ENCODE data around the gene RASL12. TPM values are rescaled to one million over a fixed set of nuclear protein-coding genes. Genes with fewer than 3 reads are reported as not detected.
"Not testable (repeated sequence)": the region's sequence is repeated elsewhere in the genome, so short reads cannot be mapped to it uniquely, and the experiment has no call there.

The RASL12 gene
- total RNA-seq, 4 donors from 2014 or later: 2.8 to 32.4 (median 8.9) TPM

DNA sequence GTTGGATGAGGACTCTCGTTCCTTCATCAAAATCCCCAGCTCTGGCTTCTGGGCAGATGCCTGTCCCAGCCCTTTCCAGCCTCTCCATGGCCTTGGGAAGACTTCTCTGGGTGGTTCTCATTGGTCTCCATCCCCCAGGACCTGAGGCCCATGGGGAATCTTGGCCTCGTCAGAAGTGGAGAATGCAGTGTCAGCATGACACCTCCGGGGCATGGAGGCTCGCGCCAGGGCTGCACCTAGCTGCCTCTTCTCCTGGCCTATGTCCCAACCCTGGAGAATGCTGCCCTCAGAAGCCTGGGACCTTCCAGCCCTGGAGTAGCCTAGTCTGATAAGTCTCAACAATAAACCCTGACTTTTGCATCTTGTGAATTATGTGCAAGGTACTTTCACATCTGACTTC is 11.8 kb upstream of the RASL12 start:
- Histone ChIP-seq H3K9me3 (no peaks in the 10 kb centered on the region), H3K27ac (no peak overlapping the region), H3K36me3 (no peaks in the 10 kb centered on the region), H3K4me3 (no peak overlapping the region), H3K27me3 (peaks cover 0 to 28% (median 0%) of the 10 kb centered on the region in 4 donors), H3K4me1 (peaks cover 10 to 51% (median 12%) of the 10 kb centered on the region in 3 donors)
- intact Hi-C loops (cut with DNase I): no loop called here
- DNase-seq: no peak
- TF ChIP-seq CTCF (IDR thresholded peaks at IDR 0.05) (no peak), POLR2A (IDR thresholded peaks at IDR 0.05) (no peak)
- WGBS, 2 donors: 68% methylated on average over 3 of the region's 5 CpGs; no CpG with 5 or more reads in 1 of the 2 donors

DNA sequence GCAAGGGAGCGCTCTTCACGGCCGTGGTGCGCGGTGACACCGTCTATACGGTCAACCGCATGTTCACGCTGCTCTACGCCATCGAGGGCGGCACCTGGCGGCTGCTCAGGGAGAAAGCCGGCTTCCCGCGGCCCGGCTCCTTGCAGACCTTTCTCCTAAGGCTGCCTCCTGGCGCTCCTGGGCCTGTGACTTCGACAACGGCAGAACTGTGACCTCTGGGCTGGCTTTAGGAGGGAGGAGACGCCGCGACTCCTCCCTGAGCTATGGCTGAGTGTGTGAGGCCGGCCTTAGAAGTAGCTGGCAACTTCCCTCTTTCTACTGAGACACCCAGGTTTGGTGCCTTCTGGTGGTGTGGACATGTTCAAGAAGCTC is 10.2 kb upstream of the RASL12 start:
- peaks cover 4 to 42% (median 7%) of the 10 kb centered on the region in 3 donors for H3K4me1 ChIP-seq
- H3K36me3 ChIP-seq: no peaks in the 10 kb centered on the region
- no peak overlapping the region for H3K27ac ChIP-seq
- TF ChIP-seq POLR2A (IDR thresholded peaks at IDR 0.05) (no peak), CTCF (IDR thresholded peaks at IDR 0.05) (peak; percentile 23 to 65 (median 50))
- intact Hi-C loops (cut with DNase I): no loop called here
- H3K9me3 ChIP-seq: no peaks in the 10 kb centered on the region
- WGBS, 2 donors: 24 to 26% methylated on average over 3 to 17 of the region's 24 CpGs
- no peak for DNase-seq
- H3K27me3 ChIP-seq: peaks cover 0 to 19% (median 0%) of the 10 kb centered on the region in 4 donors
- peak overlapping the region in 1 of 4 donors; percentile 28 for H3K4me3 ChIP-seq

DNA sequence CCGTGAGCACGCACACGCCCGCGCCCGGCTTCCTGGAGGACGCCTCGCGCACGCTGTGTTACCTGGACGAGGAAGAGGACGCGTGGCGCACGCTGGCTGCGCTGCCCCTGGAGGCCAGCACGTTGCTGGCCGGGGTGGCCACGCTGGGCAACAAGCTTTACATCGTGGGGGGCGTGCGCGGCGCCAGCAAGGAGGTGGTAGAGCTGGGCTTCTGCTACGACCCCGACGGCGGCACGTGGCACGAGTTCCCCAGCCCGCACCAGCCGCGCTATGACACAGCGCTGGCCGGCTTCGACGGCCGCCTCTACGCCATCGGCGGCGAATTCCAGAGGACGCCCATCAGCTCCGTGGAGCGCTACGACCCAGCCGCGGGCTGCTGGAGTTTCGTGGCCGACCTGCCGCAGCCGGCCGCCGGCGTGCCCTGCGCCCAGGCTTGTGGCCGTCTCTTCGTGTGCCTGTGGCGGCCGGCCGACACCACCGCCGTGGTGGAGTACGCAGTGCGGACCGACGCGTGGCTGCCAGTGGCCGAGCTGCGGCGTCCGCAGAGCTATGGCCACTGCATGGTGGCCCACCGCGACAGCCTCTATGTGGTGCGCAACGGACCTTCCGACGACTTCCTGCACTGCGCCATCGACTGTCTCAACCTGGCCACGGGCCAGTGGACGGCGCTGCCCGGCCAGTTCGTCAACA is 9.6 kb upstream of the RASL12 start:
- intact Hi-C loops (cut with DNase I): no loop called here
- DNase-seq: no peak
- Histone ChIP-seq H3K36me3 (no peaks in the 10 kb centered on the region), H3K27ac (no peak overlapping the region), H3K27me3 (peaks cover 0 to 19% (median 0%) of the 10 kb centered on the region in 4 donors), H3K4me1 (peaks cover 2 to 38% (median 3%) of the 10 kb centered on the region in 3 donors), H3K4me3 (peak overlapping the region in 1 of 4 donors; percentile 28), H3K9me3 (no peaks in the 10 kb centered on the region)
- WGBS, 2 donors: 45 to 73% methylated on average over 8 to 23 of the region's 85 CpGs
- TF ChIP-seq POLR2A (IDR thresholded peaks at IDR 0.05) (no peak), CTCF (IDR thresholded peaks at IDR 0.05) (no peak)

DNA sequence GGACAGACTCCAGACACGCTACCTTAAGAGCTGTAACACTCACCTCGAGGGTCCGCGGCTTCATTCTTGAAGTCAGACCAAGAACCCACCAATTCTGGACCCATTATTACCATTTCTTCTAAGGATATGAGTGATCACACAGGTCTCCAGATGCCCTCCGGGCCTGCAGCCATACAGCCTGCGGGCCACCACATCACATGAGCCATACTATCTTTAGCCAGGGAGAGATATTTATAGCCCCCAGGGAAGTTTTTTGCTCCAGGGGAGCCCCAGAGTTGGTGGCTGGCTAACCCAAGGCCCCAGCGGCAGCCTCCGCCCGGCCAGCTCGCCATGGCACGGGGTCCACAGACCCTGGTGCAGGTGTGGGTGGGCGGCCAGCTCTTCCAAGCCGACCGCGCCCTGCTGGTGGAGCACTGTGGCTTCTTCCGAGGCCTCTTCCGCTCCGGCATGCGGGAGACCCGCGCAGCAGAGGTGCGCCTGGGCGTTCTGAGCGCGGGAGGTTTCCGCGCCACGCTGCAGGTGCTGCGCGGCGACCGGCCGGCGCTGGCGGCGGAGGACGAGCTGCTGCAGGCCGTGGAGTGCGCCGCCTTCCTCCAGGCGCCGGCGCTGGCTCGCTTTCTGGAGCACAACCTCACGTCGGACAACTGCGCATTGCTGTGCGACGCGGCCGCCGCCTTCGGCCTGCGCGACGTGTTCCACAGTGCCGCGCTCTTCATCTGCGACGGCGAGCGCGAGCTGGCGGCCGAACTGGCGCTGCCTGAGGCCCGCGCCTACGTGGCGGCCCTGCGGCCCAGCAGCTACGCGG is 8.9 kb upstream of the RASL12 start, which contains the start of gene KBTBD13:
KBTBD13 (plus strand) TSS at position 261 of the 805 bp plus-strand sequence; CDS start at position 331, 70 bp downstream.
- no peaks in the 10 kb centered on the region for H3K36me3 ChIP-seq
- no peak within 1 kb of the TSS for H3K27ac ChIP-seq
- DNase-seq: no peak
- H3K4me3 ChIP-seq: peak within 1 kb of the TSS in 1 of 4 donors; percentile 28
- intact Hi-C loops (cut with DNase I): no loop called here
- H3K9me3 ChIP-seq: no peaks in the 10 kb centered on the region
- no peak for TF ChIP-seq POLR2A (IDR thresholded peaks at IDR 0.05)
- TF ChIP-seq CTCF (IDR thresholded peaks at IDR 0.05): no peak
- 71 to 80% methylated on average over 7 to 18 of the region's 73 CpGs for WGBS, 2 donors
- H3K27me3 ChIP-seq: peaks cover 0 to 19% (median 0%) of the 10 kb centered on the region in 4 donors
- peaks cover 0 to 38% (median 4%) of the 10 kb centered on the region in 3 donors for H3K4me1 ChIP-seq

DNA sequence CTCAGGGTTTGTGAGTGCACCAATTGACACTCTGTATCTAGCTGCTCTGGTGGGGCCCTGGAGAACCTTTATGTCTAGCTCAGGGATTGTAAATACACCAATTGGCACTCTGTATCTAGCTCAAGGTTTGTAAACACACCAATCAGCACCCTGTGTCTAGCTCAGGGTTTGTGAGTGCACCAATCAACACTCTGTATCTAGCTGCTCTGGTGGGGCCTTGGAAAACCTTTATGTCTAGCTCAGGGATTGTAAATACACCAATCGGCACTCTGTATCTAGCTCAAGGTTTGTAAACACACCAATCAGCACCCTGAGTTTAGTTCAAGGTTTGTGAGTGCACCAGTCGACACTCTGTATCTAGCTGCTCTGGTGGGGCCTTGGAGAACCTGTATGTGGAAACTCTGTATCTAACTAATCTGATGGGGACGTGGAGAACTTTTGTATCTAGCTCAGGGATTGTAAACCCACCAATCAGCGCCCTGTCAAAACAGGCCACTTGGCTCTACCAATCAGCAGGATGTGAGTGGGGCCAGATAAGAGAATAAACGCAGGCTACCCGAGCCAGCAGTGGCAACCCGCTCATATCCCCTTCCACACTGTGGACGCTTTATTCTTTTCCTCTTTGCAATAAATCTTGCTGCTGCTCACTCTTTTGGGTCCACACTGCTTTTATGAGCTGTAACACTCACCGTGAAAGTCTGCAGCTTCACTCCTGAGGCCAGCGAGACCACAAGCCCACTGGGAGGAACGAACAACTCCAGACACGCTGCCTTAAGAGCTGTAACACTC is 8.0 kb upstream of the RASL12 start:
- H3K9me3 ChIP-seq; H3K4me3 ChIP-seq; intact Hi-C loops (cut with DNase I); H3K36me3 ChIP-seq; H3K27ac ChIP-seq; DNase-seq: not testable (repeated sequence)
- H3K27me3 ChIP-seq: peaks cover 0 to 19% (median 0%) of the 10 kb centered on the region in 4 donors
- WGBS, 2 donors: 74 to 75% methylated on average over 6 to 9 of the region's 12 CpGs
- H3K4me1 ChIP-seq: peaks cover 0 to 38% (median 8%) of the 10 kb centered on the region in 3 donors

- no CpG with 5 or more reads among the region's 22 CpGs for WGBS, 2 donors
- H3K9me3 ChIP-seq; DNase-seq; H3K27ac ChIP-seq; H3K4me3 ChIP-seq; H3K36me3 ChIP-seq; intact Hi-C loops (cut with DNase I): not testable (repeated sequence)
- peaks cover 0 to 19% (median 0%) of the 10 kb centered on the region in 4 donors for H3K27me3 ChIP-seq
- peaks cover 0 to 45% (median 13%) of the 10 kb centered on the region in 3 donors for H3K4me1 ChIP-seq
Measured at GRCh38 chr15:65074946-65075345, 7.2 kb upstream of the RASL12 start.

Data from esophagus squamous epithelium (tissue), 5 donors.